ENCODE data around the gene EPGN.

EPGN gene

GRCh38 chr4:74304095-74304625 is 4.1 kb upstream of the EPGN start:
- H3K4me3 ChIP-seq (IDR thresholded peaks at IDR 0.05; ENCODE audit: insufficient read depth, low read depth, low read length), result no peak overlapping the region
- H3K79me2 ChIP-seq (ENCODE audit: insufficient read depth, low read depth), result no peaks in the 10 kb centered on the region
- no peak overlapping the region for H3K9ac ChIP-seq
- no peak for TF ChIP-seq CTCF (conservative IDR thresholded peaks at IDR 0.05; ENCODE audit: low read depth, low read length)
- peaks cover 8% of the 10 kb centered on the region for H3K4me1 ChIP-seq (ENCODE audit: low read depth, poor library complexity, severe bottlenecking)
- no peak overlapping the region for H2AFZ ChIP-seq (ENCODE audit: low read depth)
- no peak overlapping the region for H3K4me2 ChIP-seq
- no peaks in the 10 kb centered on the region for H3K36me3 ChIP-seq (ENCODE audit: insufficient read depth)
- H3K27ac ChIP-seq, result no peak overlapping the region
- no peaks in the 10 kb centered on the region for H4K20me1 ChIP-seq (ENCODE audit: insufficient read depth)
- no peaks in the 10 kb centered on the region for H3K27me3 ChIP-seq (ENCODE audit: insufficient read depth, low read depth)

GRCh38 chr4:74305000-74305399 is 3.3 kb upstream of the EPGN start:
- Histone ChIP-seq H3K4me3 (IDR thresholded peaks at IDR 0.05; ENCODE audit: insufficient read depth, low read depth, low read length) (no peak overlapping the region), H4K20me1 (ENCODE audit: insufficient read depth) (no peaks in the 10 kb centered on the region), H2AFZ (ENCODE audit: low read depth) (no peak overlapping the region), H3K27me3 (ENCODE audit: insufficient read depth, low read depth) (no peaks in the 10 kb centered on the region), H3K4me2 (no peak overlapping the region), H3K36me3 (ENCODE audit: insufficient read depth) (no peaks in the 10 kb centered on the region), H3K79me2 (ENCODE audit: insufficient read depth, low read depth) (no peaks in the 10 kb centered on the region), H3K4me1 (ENCODE audit: low read depth, poor library complexity, severe bottlenecking) (peaks cover 8% of the 10 kb centered on the region), H3K27ac (no peak overlapping the region), H3K9ac (no peak overlapping the region)
- TF ChIP-seq CTCF (conservative IDR thresholded peaks at IDR 0.05; ENCODE audit: low read depth, low read length), result no peak

- no peaks in the 10 kb centered on the region for H4K20me1 ChIP-seq (ENCODE audit: insufficient read depth)
- H3K27me3 ChIP-seq (ENCODE audit: insufficient read depth, low read depth), result no peaks in the 10 kb centered on the region
- H3K27ac ChIP-seq, result no peak overlapping the region
- H3K4me3 ChIP-seq (IDR thresholded peaks at IDR 0.05; ENCODE audit: insufficient read depth, low read depth, low read length), result no peak overlapping the region
- H2AFZ ChIP-seq (ENCODE audit: low read depth), result no peak overlapping the region
- peaks cover 8% of the 10 kb centered on the region for H3K4me1 ChIP-seq (ENCODE audit: low read depth, poor library complexity, severe bottlenecking)
- no peaks in the 10 kb centered on the region for H3K36me3 ChIP-seq (ENCODE audit: insufficient read depth)
- no peak overlapping the region for H3K4me2 ChIP-seq
- no peaks in the 10 kb centered on the region for H3K79me2 ChIP-seq (ENCODE audit: insufficient read depth, low read depth)
- no peak for TF ChIP-seq CTCF (conservative IDR thresholded peaks at IDR 0.05; ENCODE audit: low read depth, low read length)
- no peak overlapping the region for H3K9ac ChIP-seq
These were observed 1.1 kb upstream of the EPGN start for GRCh38 chr4:74307170-74307569.

- Histone ChIP-seq H3K4me1 (ENCODE audit: low read depth, poor library complexity, severe bottlenecking) (peaks cover 8% of the 10 kb centered on the region), H3K9ac (no peak overlapping the region), H3K27ac (no peak overlapping the region), H3K36me3 (ENCODE audit: insufficient read depth) (no peaks in the 10 kb centered on the region), H3K4me3 (IDR thresholded peaks at IDR 0.05; ENCODE audit: insufficient read depth, low read depth, low read length) (no peak overlapping the region), H3K4me2 (no peak overlapping the region), H3K27me3 (ENCODE audit: insufficient read depth, low read depth) (no peaks in the 10 kb centered on the region), H2AFZ (ENCODE audit: low read depth) (no peak overlapping the region), H4K20me1 (ENCODE audit: insufficient read depth) (no peaks in the 10 kb centered on the region), H3K79me2 (ENCODE audit: insufficient read depth, low read depth) (no peaks in the 10 kb centered on the region)
- TF ChIP-seq CTCF (conservative IDR thresholded peaks at IDR 0.05; ENCODE audit: low read depth, low read length), result no peak
These were observed 953 bp downstream of the EPGN start for GRCh38 chr4:74309223-74309622.
